ENCODE data around the gene CLK3. TPM values are rescaled to one million over a fixed set of nuclear protein-coding genes. Genes with fewer than 3 reads are reported as not detected.

CLK3 gene
- total and polyA plus RNA-seq, 3 experiments from 2014 or later, result 84.7 to 101 (median 96.8) TPM

DNA sequence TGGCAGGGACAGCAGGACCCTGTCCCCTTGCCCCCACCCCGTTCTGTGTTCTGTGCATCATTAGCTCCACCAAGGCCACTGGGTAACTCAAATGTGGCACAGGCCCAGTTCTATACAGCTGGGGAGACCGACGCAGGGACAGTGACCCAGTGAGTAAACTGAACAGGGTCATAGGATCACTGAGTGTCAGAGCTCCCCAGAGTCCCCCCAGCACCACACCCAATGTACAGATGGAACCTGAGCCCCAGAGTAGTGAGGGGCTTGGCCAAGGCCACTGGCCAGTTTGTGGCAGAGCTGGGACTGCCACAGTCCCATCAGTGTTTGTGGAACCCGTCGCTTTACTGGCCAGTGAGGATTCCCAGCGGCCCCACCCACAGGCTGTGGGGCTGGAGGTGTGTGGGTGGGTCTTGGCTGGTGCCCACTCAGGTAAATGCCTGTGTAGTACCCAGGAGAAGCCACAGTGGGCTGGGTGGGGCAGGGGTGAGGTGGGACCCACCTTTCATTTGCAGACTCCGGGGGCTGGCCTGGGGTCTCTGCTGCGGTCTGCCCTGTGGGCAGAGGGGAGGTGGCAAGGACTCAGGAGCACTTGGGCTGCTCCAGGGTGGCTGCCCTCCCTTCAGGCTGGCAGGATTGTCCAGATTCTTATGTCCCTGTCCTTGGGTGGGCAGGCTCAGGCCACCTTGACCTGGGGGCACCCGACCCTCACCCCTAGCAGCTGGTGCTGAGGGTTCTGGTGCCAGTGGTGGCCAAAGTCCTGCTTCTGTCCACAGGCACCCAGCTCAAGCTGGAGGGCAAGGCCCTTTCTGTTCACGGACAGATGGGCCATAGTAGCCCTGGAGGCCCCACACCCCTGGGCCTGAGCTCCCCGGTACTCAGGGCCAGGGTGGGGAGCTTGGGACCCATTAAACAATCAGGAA lies 11.6 kb upstream of the CLK3 start:
- Histone ChIP-seq H3K9me3 (ENCODE audit: low read length) (no peaks in the 10 kb centered on the region), H3K27ac (ENCODE audit: low read depth, low read length) (no peak overlapping the region), H3K4me3 (ENCODE audit: low read length) (no peak overlapping the region), H3K27me3 (ENCODE audit: insufficient read depth, low read length, poor library complexity, severe bottlenecking) (no peaks in the 10 kb centered on the region), H3K4me1 (ENCODE audit: insufficient read depth, low read length) (peaks cover 8% of the 10 kb centered on the region), H3K36me3 (ENCODE audit: insufficient read depth, low read length) (no peaks in the 10 kb centered on the region)
- ChIA-PET POLR2A (no interaction called here), CTCF (interaction anchor here (0.8 kb wide), 1 partner anchor 72 kb away, joined by 3 read pairs; no protein-coding TSS in a partner anchor)
- Mint-ChIP-seq H3K4me1 (peaks cover 6 to 7% (median 6%) of the 10 kb centered on the region in 3 donors), H3K4me3 (no peak overlapping the region), H3K36me3 (no peaks in the 10 kb centered on the region), H3K27me3 (no peaks in the 10 kb centered on the region), H3K9me3 (no peaks in the 10 kb centered on the region), H3K27ac (no peak overlapping the region)
- DNase-seq, result no peak

DNA sequence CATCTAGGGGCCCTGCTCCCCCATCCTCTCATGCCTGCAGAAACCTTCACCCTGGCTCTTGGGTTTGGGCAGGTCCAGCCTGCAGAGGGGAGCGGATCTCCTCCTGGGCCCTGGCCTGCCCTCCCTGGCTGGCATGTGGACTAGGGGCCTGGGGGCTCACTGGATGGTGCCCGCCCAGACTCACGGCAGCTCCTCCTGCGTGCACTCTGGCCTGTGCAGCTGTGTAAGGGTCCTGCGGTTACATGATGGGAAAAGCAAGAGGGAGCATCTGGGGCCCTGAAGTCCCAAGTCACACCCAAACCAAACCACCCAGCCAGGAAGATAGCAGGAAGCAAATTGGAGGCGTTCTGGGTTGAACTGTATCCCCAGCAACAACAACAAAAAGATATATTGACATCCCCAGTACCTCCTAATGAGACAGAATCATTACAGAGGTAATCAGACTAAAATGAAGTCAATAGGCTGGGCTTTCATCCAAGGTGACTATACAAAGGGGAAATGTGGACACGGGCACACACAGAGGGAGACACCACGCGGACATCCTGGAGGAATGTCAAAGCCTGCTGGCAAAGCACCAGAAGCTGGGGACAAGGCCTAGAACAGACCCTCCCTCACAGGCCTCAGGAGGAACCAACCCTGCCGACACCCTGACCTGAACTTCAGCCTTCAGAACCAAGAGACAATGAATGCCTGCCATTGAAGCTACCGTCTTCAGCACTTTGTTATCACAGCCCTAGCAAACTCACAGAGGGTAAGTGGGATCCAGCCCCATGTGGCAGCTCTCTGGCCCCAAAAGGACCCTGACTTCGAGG lies 10.4 kb upstream of the CLK3 start:
- no peaks in the 10 kb centered on the region for H3K4me1 ChIP-seq (ENCODE audit: insufficient read depth, low read length)
- no peak for DNase-seq
- H3K4me3 Mint-ChIP-seq, result no peak overlapping the region
- H3K27me3 Mint-ChIP-seq, result no peaks in the 10 kb centered on the region
- H3K27me3 ChIP-seq (ENCODE audit: insufficient read depth, low read length, poor library complexity, severe bottlenecking), result no peaks in the 10 kb centered on the region
- no peaks in the 10 kb centered on the region for H3K36me3 ChIP-seq (ENCODE audit: insufficient read depth, low read length)
- POLR2A ChIA-PET, result no interaction called here
- H3K4me3 ChIP-seq (ENCODE audit: low read length), result no peak overlapping the region
- no peaks in the 10 kb centered on the region for H3K9me3 ChIP-seq (ENCODE audit: low read length)
- CTCF ChIA-PET, result no interaction called here
- H3K36me3 Mint-ChIP-seq, result no peaks in the 10 kb centered on the region
- H3K9me3 Mint-ChIP-seq, result no peaks in the 10 kb centered on the region
- H3K4me1 Mint-ChIP-seq, result no peaks in the 10 kb centered on the region
- no peak overlapping the region for H3K27ac ChIP-seq (ENCODE audit: low read depth, low read length)
- peak overlapping the region in 1 of 8 donors; percentile 85 for H3K27ac Mint-ChIP-seq

DNA sequence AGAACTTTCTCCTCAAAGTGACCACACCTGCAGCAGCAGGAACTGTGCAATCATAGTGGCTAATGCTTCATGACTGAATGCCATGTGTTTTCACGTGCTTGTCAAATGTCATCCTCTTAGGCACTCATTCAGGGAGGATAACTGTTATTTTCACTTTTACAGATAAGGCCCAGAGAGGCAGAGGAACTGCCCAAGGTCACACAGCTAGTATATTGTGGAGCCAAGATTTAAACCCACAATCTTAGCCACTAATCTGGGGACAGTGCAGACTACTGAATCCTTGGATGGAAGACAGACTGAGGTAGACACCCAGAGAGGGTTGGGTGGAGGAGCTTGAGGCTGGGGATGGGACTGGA lies 9.9 kb upstream of the CLK3 start:
- Mint-ChIP-seq H3K4me3 (no peak overlapping the region), H3K27me3 (no peaks in the 10 kb centered on the region), H3K27ac (peak overlapping the region in 1 of 8 donors; percentile 85), H3K36me3 (no peaks in the 10 kb centered on the region), H3K9me3 (no peaks in the 10 kb centered on the region), H3K4me1 (no peaks in the 10 kb centered on the region)
- no peak overlapping the region for H3K27ac ChIP-seq (ENCODE audit: low read depth, low read length)
- H3K36me3 ChIP-seq (ENCODE audit: insufficient read depth, low read length), result no peaks in the 10 kb centered on the region
- H3K4me3 ChIP-seq (ENCODE audit: low read length), result no peak overlapping the region
- no peaks in the 10 kb centered on the region for H3K9me3 ChIP-seq (ENCODE audit: low read length)
- POLR2A ChIA-PET, result no interaction called here
- H3K4me1 ChIP-seq (ENCODE audit: insufficient read depth, low read length), result no peaks in the 10 kb centered on the region
- CTCF ChIA-PET, result no interaction called here
- H3K27me3 ChIP-seq (ENCODE audit: insufficient read depth, low read length, poor library complexity, severe bottlenecking), result no peaks in the 10 kb centered on the region
- DNase-seq, result no peak

DNA sequence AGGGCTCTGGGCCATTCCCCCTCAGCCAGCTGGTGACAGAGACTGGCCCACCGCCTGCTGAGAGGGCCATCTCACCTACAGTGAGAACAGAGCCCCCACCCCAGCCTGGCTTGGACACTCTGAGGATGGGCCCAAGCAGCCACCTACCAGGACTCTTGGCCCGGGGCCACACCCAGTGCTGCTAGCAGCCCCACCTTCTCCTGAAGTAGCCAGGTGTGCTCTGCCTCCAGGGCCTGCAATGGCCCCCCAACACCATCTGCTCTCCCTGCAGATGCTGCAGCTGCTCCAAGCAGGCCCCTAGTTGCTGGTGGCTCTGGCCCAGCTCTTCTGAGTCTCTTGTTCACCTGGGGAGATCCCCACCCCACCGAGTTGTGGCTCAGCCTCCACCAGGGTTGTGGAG lies 6.8 kb upstream of the CLK3 start:
- POLR2A ChIA-PET, result interaction anchor here (1.3 kb wide), 1 partner anchor 51 kb away, joined by 4 read pairs; no protein-coding TSS in a partner anchor

DNA sequence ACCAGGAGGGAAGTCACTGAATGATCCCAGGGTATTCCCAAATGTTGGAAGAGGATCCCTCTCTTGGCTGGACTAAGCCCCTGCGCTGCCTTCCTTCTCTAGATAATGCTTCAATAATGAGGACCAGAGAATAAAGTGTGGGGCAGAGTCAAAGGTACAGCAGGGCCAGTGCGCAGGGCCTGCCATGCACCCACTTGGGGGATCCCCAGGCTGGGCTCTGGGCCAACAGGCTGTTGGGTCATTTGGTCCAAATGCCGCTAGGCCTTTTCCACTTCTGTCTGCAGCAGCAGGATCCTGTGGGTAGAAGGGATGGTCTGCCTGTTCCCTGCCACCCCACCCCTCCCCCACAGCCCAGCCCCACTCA lies 5.7 kb upstream of the CLK3 start:
- peaks cover 0 to 2% (median 0%) of the 10 kb centered on the region in 3 donors for H3K36me3 Mint-ChIP-seq
- Histone ChIP-seq H3K4me3 (ENCODE audit: low read length) (no peak overlapping the region), H3K27me3 (ENCODE audit: insufficient read depth, low read length, poor library complexity, severe bottlenecking) (no peaks in the 10 kb centered on the region), H3K27ac (ENCODE audit: low read depth, low read length) (no peak overlapping the region), H3K36me3 (ENCODE audit: insufficient read depth, low read length) (no peaks in the 10 kb centered on the region), H3K4me1 (ENCODE audit: insufficient read depth, low read length) (no peaks in the 10 kb centered on the region), H3K9me3 (ENCODE audit: low read length) (no peaks in the 10 kb centered on the region)
- H3K9me3 Mint-ChIP-seq, result no peaks in the 10 kb centered on the region
- DNase-seq, result no peak
- POLR2A ChIA-PET, result interaction anchor here (1.3 kb wide), 1 partner anchor 52 kb away, joined by 4 read pairs; no protein-coding TSS in a partner anchor
- H3K27ac Mint-ChIP-seq, result no peak overlapping the region
- H3K27me3 Mint-ChIP-seq, result no peaks in the 10 kb centered on the region
- CTCF ChIA-PET, result no interaction called here
- no peak overlapping the region for H3K4me3 Mint-ChIP-seq
- H3K4me1 Mint-ChIP-seq, result peaks cover 0 to 7% (median 0%) of the 10 kb centered on the region in 3 donors

More for the DNA sequence above, 6.8 kb upstream of the CLK3 start:
- Mint-ChIP-seq H3K9me3 (no peaks in the 10 kb centered on the region), H3K27me3 (no peaks in the 10 kb centered on the region), H3K4me3 (no peak overlapping the region), H3K27ac (no peak overlapping the region), H3K36me3 (no peaks in the 10 kb centered on the region), H3K4me1 (peaks cover 0 to 5% (median 0%) of the 10 kb centered on the region in 3 donors)
- Histone ChIP-seq H3K27me3 (ENCODE audit: insufficient read depth, low read length, poor library complexity, severe bottlenecking) (no peaks in the 10 kb centered on the region), H3K4me3 (ENCODE audit: low read length) (no peak overlapping the region), H3K36me3 (ENCODE audit: insufficient read depth, low read length) (no peaks in the 10 kb centered on the region), H3K4me1 (ENCODE audit: insufficient read depth, low read length) (no peaks in the 10 kb centered on the region), H3K27ac (ENCODE audit: low read depth, low read length) (no peak overlapping the region), H3K9me3 (ENCODE audit: low read length) (no peaks in the 10 kb centered on the region)
- no peak for DNase-seq
- CTCF ChIA-PET, result no interaction called here

DNA sequence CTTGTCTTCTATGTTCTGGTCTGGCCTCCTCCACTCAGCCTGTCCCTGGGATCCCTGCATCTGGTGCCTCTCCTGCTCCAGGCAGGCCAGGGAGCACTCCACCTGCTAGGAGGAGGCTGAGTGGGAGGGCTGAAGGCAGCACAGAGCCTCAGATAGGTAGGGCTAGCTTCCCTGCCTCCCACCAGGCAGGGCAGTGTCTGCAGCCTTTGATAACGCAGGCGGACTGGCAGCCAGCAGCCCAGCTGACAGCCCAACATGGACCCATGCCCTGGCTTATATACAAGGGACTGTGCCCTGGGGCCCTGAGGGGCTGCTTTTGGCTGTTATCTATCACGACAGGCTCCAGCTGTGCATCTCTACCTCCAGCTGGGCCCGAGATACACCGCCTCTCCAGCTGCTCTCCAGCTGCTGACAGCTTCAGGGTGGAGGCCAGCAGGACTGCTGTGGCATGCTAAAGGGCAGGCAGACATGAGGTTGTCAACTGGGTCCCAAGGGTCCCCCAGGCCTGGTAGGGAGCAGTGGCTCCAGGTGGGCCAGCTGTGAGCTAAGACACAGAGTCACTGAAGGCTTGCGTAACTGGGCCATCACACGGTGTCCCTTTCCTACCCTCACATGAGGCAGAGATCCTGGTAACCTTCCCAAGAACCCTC lies 5.2 kb upstream of the CLK3 start:
- no peaks in the 10 kb centered on the region for H3K36me3 ChIP-seq (ENCODE audit: insufficient read depth, low read length)
- no peaks in the 10 kb centered on the region for H3K4me1 ChIP-seq (ENCODE audit: insufficient read depth, low read length)
- H3K27ac ChIP-seq (ENCODE audit: low read depth, low read length), result no peak overlapping the region
- CTCF ChIA-PET, result interaction anchor here (1.0 kb wide), 1 partner anchor 189 kb away, joined by 3 read pairs; no protein-coding TSS in a partner anchor
- Mint-ChIP-seq H3K27me3 (no peaks in the 10 kb centered on the region), H3K27ac (no peak overlapping the region), H3K4me3 (no peak overlapping the region), H3K36me3 (peaks cover 0 to 4% (median 0%) of the 10 kb centered on the region in 3 donors), H3K4me1 (peaks cover 0 to 7% (median 0%) of the 10 kb centered on the region in 3 donors), H3K9me3 (no peaks in the 10 kb centered on the region)
- H3K4me3 ChIP-seq (ENCODE audit: low read length), result no peak overlapping the region
- DNase-seq, result no peak
- no peaks in the 10 kb centered on the region for H3K9me3 ChIP-seq (ENCODE audit: low read length)
- POLR2A ChIA-PET, result no interaction called here
- H3K27me3 ChIP-seq (ENCODE audit: insufficient read depth, low read length, poor library complexity, severe bottlenecking), result no peaks in the 10 kb centered on the region

DNA sequence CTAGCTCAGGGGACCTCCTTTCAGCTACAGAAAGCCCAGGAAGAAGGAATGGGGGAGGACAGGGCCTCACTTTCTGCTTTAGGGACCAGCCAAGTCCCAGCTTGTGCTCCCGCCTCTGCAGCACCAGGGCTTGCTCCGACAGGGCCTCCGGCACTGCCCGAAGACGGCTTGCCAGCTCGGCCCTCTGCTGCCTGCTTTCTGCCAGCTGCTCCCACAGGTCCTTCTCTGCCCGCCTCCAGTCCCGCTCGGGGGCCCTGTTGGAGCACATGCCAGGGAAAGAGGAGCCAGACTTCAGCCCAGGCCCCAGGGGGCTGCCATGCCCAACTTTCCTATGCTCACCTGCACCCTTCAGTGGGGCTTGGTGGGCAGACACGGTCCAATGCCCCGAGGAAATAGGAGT lies 4.3 kb upstream of the CLK3 start:
- POLR2A ChIA-PET, result no interaction called here
- Mint-ChIP-seq H3K36me3 (peaks cover 0 to 7% (median 0%) of the 10 kb centered on the region in 3 donors), H3K4me1 (peaks cover 1 to 9% (median 1%) of the 10 kb centered on the region in 3 donors), H3K4me3 (no peak overlapping the region), H3K27ac (peak overlapping the region in 2 of 8 donors; percentile 17 to 43), H3K9me3 (no peaks in the 10 kb centered on the region), H3K27me3 (no peaks in the 10 kb centered on the region)
- H3K9me3 ChIP-seq (ENCODE audit: low read length), result no peaks in the 10 kb centered on the region
- H3K27ac ChIP-seq (ENCODE audit: low read depth, low read length), result no peak overlapping the region
- no peaks in the 10 kb centered on the region for H3K36me3 ChIP-seq (ENCODE audit: insufficient read depth, low read length)
- H3K4me1 ChIP-seq (ENCODE audit: insufficient read depth, low read length), result no peaks in the 10 kb centered on the region
- H3K27me3 ChIP-seq (ENCODE audit: insufficient read depth, low read length, poor library complexity, severe bottlenecking), result no peaks in the 10 kb centered on the region
- H3K4me3 ChIP-seq (ENCODE audit: low read length), result no peak overlapping the region
- CTCF ChIA-PET, result interaction anchor here (1.0 to 2.2 kb wide), 2 partner anchors 10 to 188 kb away, joined by 3 to 5 read pairs; no protein-coding TSS in a partner anchor
- no peak for DNase-seq

Measured in CD8-positive, alpha-beta memory T cell (primary cell).